Amygdala (tissue), 56 donors: ENCODE data around the gene SVOP.
A peak's percentile ranks its signal among the peaks of the same experiment; 100 is the strongest.
"Not testable (repeated sequence)": the region's sequence is repeated elsewhere in the genome, so short reads cannot be mapped to it uniquely, and the experiment has no call there.

ENCODE experiments used
- DNase-seq, 56 donors: peaks; one replicate each; lab custom pipeline; 2025; lab: John Stamatoyannopoulos, UW

The SVOP gene

DNA sequence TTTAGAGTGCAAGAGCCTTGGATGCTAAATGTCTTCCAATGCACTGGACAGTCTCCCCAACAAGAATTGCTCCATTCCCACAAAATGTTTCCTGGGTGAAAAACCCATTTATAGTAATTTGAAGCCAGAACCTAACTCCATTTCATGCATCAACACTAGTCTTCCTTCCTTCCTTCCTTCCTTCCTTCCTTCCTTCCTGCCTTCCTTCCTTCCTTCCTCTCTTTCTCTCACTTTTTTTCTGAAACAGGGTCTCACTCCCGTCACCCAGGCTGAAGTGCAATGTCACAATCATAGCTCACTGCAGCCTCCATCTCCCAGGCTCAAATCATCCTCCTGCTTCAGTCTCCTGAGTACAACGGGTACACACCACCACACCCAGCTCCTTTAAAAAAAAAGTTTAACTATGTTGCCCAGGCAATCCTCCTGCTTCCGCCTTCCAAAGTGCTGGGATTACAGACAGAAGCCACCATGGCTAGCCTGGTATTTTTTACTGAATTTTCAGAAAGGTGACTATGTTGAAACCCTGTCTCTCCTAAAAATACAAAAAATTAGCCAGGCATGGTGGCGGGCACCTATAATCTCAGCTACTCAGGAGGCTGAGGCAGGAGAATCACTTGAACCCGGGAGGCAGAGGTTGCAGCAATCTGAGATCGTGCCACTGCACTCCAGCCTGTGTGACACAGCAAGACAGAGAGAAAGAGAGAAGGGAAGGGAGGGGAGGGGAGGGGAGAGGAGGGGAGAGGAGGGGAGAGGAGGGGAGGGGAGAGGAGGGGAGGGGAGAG lies 161.5 kb downstream of the SVOP start:
- not testable (repeated sequence) for DNase-seq

GRCh38 chr12:108858311-108859074 lies 162.4 kb downstream of the SVOP start:
- peak in 3 of 56 donors; percentile 12 to 59 (median 24) for DNase-seq
